ENCODE results near the gene CA12.

DNA sequence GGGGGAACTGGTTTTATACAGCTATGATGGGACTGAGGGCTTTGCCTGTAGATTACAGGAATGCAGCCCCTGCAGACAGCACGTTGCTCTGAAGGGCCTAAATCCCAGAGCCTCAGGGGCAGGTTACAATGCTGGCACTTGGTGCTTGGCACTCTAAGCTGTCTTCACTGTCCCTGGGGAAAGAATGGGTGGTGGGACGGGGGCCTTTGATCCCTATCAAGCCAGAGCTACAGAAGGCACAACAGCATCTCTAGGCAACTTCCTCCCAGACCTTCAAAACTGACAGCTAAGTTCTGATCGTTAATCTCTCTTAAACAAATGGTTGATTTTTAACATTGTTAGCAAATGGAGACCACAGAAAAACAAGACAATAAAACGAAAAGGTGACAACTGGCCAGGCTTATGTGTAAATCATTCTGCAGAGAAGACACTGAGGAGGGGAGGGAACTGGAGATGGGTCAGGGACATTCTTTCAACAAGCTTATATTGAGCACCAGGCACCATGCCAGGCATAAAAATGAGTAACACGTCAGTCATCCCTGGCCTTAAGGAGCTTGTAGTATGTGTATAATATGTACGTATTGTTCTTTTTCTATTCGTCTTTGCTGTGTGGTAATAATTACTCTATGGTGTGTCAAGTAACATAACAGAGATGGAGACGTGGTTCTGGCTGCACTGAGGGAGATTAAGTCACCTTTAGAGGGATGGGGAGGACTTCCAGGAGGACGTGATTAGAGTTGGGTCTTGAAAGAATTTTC, 49.1 kb downstream of the CA12 start:
- TF ChIP-seq, protein P1, sequence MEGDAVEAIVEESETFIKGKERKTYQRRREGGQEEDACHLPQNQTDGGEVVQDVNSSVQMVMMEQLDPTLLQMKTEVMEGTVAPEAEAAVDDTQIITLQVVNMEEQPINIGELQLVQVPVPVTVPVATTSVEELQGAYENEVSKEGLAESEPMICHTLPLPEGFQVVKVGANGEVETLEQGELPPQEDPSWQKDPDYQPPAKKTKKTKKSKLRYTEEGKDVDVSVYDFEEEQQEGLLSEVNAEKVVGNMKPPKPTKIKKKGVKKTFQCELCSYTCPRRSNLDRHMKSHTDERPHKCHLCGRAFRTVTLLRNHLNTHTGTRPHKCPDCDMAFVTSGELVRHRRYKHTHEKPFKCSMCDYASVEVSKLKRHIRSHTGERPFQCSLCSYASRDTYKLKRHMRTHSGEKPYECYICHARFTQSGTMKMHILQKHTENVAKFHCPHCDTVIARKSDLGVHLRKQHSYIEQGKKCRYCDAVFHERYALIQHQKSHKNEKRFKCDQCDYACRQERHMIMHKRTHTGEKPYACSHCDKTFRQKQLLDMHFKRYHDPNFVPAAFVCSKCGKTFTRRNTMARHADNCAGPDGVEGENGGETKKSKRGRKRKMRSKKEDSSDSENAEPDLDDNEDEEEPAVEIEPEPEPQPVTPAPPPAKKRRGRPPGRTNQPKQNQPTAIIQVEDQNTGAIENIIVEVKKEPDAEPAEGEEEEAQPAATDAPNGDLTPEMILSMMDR (IDR thresholded peaks at IDR 0.05; ENCODE audit: borderline replicate concordance, extremely low read depth, low read length, poor library complexity, severe bottlenecking), result no peak
- TF ChIP-seq EZH2 (IDR thresholded peaks at IDR 0.05; ENCODE audit: borderline replicate concordance, low read depth, low read length, severe bottlenecking), result no peak

Measured in DND-41 (cell line).